ENCODE measurements around the gene RIPPLY1. TPM values are rescaled to one million over a fixed set of nuclear protein-coding genes. Genes with fewer than 3 reads are reported as not detected.

RIPPLY1 gene
- total RNA-seq, 4 donors from 2014 or later: not detected

DNA sequence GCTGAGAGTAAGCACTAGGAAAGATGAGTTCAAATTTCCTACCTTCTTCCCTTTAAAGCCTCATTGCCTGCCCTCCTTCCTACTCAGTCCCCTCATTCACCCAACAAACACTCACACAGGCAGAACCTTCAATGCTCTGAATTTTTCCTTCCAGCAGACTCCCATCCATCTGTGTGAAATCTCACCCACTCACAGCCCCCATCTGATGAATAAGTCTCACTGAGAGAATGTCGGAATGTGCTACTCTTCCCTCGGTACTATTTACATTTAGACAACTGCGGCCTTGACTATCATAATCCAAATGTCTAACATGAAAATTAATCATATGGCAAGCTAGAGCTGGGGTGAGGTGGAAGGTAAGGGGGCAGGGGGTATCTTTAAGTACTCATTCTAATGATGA is 36.4 kb upstream of the RIPPLY1 start:
- ATAC-seq (no peak), DNase-seq (no peak)
- Histone ChIP-seq H3K27ac (no peak overlapping the region), H3K9me3 (no peaks in the 10 kb centered on the region), H3K4me1 (no peaks in the 10 kb centered on the region), H3K27me3 (no peaks in the 10 kb centered on the region), H3K36me3 (no peaks in the 10 kb centered on the region), H3K4me3 (no peak overlapping the region)
- in situ Hi-C loops (cut with MboI; ENCODE audit: low sequenced_read_pairs in 4 of 4): no loop called here
- intact Hi-C loops (cut with DNase I; ENCODE audit: low total_unique reads): no loop called here
- no peak for TF ChIP-seq POLR2A (IDR thresholded peaks at IDR 0.05)
- TF ChIP-seq, protein P1, sequence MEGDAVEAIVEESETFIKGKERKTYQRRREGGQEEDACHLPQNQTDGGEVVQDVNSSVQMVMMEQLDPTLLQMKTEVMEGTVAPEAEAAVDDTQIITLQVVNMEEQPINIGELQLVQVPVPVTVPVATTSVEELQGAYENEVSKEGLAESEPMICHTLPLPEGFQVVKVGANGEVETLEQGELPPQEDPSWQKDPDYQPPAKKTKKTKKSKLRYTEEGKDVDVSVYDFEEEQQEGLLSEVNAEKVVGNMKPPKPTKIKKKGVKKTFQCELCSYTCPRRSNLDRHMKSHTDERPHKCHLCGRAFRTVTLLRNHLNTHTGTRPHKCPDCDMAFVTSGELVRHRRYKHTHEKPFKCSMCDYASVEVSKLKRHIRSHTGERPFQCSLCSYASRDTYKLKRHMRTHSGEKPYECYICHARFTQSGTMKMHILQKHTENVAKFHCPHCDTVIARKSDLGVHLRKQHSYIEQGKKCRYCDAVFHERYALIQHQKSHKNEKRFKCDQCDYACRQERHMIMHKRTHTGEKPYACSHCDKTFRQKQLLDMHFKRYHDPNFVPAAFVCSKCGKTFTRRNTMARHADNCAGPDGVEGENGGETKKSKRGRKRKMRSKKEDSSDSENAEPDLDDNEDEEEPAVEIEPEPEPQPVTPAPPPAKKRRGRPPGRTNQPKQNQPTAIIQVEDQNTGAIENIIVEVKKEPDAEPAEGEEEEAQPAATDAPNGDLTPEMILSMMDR (IDR thresholded peaks at IDR 0.05 in 4 of 5, conservative IDR thresholded peaks at IDR 0.05 in 1 of 5): no peak

- ATAC-seq (no peak), DNase-seq (no peak)
- TF ChIP-seq, protein P1 (IDR thresholded peaks at IDR 0.05 in 4 of 5, conservative IDR thresholded peaks at IDR 0.05 in 1 of 5): no peak
- no peak for TF ChIP-seq POLR2A (IDR thresholded peaks at IDR 0.05)
- intact Hi-C loops (cut with DNase I; ENCODE audit: low total_unique reads) (no loop called here), in situ Hi-C loops (cut with MboI; ENCODE audit: low sequenced_read_pairs in 4 of 4) (no loop called here)
- Histone ChIP-seq H3K4me1 (no peaks in the 10 kb centered on the region), H3K4me3 (no peak overlapping the region), H3K27me3 (no peaks in the 10 kb centered on the region), H3K9me3 (no peaks in the 10 kb centered on the region), H3K27ac (no peak overlapping the region), H3K36me3 (no peaks in the 10 kb centered on the region)
These were observed 33.1 kb upstream of the RIPPLY1 start for GRCh38 chrX:106936246-106936645.

DNA sequence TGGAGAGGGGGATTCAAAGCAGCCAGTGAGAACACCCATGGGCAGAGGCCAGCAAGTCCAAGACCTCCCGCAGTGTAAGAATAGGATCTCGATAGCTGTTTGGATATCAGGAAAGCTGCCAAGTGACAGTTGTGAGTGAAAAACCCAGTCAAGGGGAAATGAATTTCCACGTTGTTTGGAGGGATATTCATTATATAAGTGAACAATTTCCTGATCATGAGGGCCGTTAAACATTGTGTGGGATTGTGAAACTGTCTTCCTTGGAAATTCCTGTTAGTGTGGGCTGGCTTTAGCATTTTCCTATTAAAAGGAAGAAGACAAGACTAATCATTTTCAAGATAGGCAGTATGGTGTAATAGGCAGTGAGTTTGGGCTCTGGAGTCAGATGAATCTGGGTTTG is 32.0 kb upstream of the RIPPLY1 start:
- intact Hi-C loops (cut with DNase I; ENCODE audit: low total_unique reads) (no loop called here), in situ Hi-C loops (cut with MboI; ENCODE audit: low sequenced_read_pairs in 4 of 4) (no loop called here)
- Histone ChIP-seq H3K27ac (no peak overlapping the region), H3K4me3 (no peak overlapping the region), H3K27me3 (no peaks in the 10 kb centered on the region), H3K9me3 (no peaks in the 10 kb centered on the region), H3K36me3 (no peaks in the 10 kb centered on the region), H3K4me1 (no peaks in the 10 kb centered on the region)
- TF ChIP-seq POLR2A (IDR thresholded peaks at IDR 0.05): no peak
- TF ChIP-seq, protein P1 (IDR thresholded peaks at IDR 0.05 in 4 of 5, conservative IDR thresholded peaks at IDR 0.05 in 1 of 5): no peak
- no peak for DNase-seq
- no peak for ATAC-seq

DNA sequence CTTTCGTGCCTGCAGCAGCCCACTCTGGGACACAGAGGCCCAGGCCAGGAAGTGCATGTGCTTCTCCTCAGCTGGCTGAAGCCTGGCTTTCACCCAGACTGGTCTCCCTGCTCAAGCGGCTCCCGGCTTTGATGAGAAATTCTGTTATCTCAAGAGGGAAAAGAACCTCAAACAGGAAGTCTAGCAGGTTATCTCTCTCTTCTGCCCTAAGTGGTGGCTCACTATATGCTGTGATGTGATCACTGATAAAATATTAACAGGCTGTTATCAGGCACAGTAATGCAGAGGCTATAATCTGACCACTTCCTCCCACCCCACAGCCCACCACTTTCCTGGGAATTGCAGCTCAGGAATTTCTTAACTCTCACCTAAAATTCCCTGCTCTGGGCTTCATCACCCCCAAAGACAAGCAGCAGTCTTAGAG is 30.4 kb upstream of the RIPPLY1 start:
- ATAC-seq: no peak
- in situ Hi-C loops (cut with MboI; ENCODE audit: low sequenced_read_pairs in 4 of 4) (no loop called here), intact Hi-C loops (cut with DNase I; ENCODE audit: low total_unique reads) (loop anchor here (5.0 kb wide), 1 partner anchor 36 kb away; no protein-coding TSS in a partner anchor)
- no peak overlapping the region for H3K4me3 ChIP-seq
- H3K27ac ChIP-seq: no peak overlapping the region
- H3K4me1 ChIP-seq: no peaks in the 10 kb centered on the region
- no peak for DNase-seq
- H3K36me3 ChIP-seq: no peaks in the 10 kb centered on the region
- H3K27me3 ChIP-seq: no peaks in the 10 kb centered on the region
- no peak for TF ChIP-seq POLR2A (IDR thresholded peaks at IDR 0.05)
- TF ChIP-seq, protein P1 (IDR thresholded peaks at IDR 0.05 in 4 of 5, conservative IDR thresholded peaks at IDR 0.05 in 1 of 5): no peak
- no peaks in the 10 kb centered on the region for H3K9me3 ChIP-seq

DNA sequence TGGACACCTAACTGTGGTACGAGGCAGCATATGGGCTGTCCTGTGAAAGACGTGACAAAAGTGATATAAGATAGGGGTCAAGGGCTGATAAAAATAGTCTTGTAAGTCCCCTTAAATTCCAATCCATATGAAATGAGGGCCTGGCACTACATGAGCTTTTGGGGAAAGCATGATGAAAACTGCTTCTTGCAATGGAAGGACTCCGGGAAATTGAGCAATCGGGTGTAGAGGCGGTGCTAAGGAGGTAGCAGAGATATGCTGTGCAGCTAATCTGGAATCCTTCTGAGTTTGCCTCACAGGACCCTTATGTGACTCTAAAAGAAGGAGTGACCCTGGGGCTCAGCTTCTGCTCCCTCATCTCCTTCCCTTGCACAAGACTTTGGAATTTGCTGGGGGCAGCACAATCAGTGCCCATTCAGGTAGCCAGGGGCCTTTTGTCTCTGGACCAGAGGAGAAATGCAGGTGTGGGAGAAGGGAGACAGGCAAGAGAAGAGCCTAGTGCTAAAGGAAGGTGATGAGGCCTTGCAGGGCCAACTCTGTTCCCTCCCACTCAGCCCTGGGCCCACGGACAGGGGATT is 29.9 kb upstream of the RIPPLY1 start:
- in situ Hi-C loops (cut with MboI; ENCODE audit: low sequenced_read_pairs in 4 of 4): no loop called here
- H3K36me3 ChIP-seq: no peaks in the 10 kb centered on the region
- no peaks in the 10 kb centered on the region for H3K4me1 ChIP-seq
- TF ChIP-seq POLR2A (IDR thresholded peaks at IDR 0.05): no peak
- TF ChIP-seq, protein P1 (IDR thresholded peaks at IDR 0.05 in 4 of 5, conservative IDR thresholded peaks at IDR 0.05 in 1 of 5): no peak
- no peak overlapping the region for H3K4me3 ChIP-seq
- no peak for DNase-seq
- H3K27me3 ChIP-seq: no peaks in the 10 kb centered on the region
- H3K9me3 ChIP-seq: no peaks in the 10 kb centered on the region
- no peak for ATAC-seq
- no peak overlapping the region for H3K27ac ChIP-seq
- intact Hi-C loops (cut with DNase I; ENCODE audit: low total_unique reads): loop anchor here (5.0 kb wide), 1 partner anchor 36 kb away; no protein-coding TSS in a partner anchor

All from gastrocnemius medialis (tissue), 4 donors.